Neutrophil (primary cell): ENCODE data around the gene DNAH10.

Source experiments
- H3K27ac ChIP-seq: fragments of 200-600 bp; sonication (generic); 2 replicates; pipeline ENCODE4 v1.5.1; 2016; ENCODE audit warnings: mild to moderate bottlenecking, moderate library complexity
- H3K27me3 ChIP-seq: fragments of 200-600 bp; sonication (generic); 2 replicates; pipeline ENCODE4 v1.6.0; 2016; ENCODE audit warnings: mild to moderate bottlenecking
- H3K36me3 ChIP-seq: fragments of 200-600 bp; sonication (generic); 2 replicates; pipeline ENCODE4 v1.5.1; 2017
- H3K4me1 ChIP-seq, 2 experiments: fragments of 200-600 bp in 1 of 2; sonication (generic) in 1 of 2; 1 replicate in 1 of 2; 2 replicates in 1 of 2; pipeline versions ENCODE4 v1.5.1 to v1.6.1; 2013 to 2016; ENCODE audit warnings: low read depth in 1 of 2, low read length in 1 of 2, mild to moderate bottlenecking in 1 of 2, moderate library complexity in 1 of 2; ENCODE audit not compliant: control insufficient read depth in 1 of 2, insufficient read depth in 1 of 2
- H3K4me3 ChIP-seq, 2 experiments: fragments of 200-600 bp in 1 of 2; sonication (generic) in 1 of 2; 1 replicate in 1 of 2; 2 replicates in 1 of 2; pipeline ENCODE4 v1.5.1; 2013 to 2016; ENCODE audit warnings: low read depth in 1 of 2, low read length in 1 of 2, mild to moderate bottlenecking in 1 of 2, moderate library complexity in 1 of 2
- H3K9me3 ChIP-seq: fragments of 200-600 bp; sonication (generic); 2 replicates; pipeline ENCODE4 v1.5.1; 2016
- CTCF ChIP-seq: fragments of 200-600 bp; sonication (generic); IDR thresholded peaks from 2 replicates; pipeline ENCODE4 v1.5.1; 2016; ENCODE audit warnings: antibody characterized with exemption

DNAH10 gene

DNA sequence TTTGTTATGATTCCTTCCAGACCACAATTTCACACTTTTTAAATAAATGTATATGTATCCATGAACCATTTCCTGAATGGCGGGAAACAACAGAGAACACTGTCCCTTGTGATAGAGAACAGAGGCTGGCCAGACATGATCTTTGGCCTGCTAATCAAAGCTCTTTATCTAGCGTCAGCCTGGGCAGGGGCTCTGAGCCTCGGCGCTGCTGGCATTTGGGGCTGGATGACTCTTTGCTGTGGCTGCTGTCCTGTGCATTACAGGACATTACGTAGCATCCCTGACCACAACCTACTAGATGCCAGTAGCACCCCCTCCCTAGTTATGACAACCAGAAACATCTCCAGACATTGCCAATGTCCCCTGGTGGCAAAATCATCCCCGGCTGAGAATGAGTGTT, 77.7 kb downstream of the DNAH10 start:
- TF ChIP-seq CTCF = no peak
- Histone ChIP-seq H3K4me3 (no peak overlapping the region), H3K4me1 (no peaks in the 10 kb centered on the region), H3K36me3 (no peaks in the 10 kb centered on the region), H3K9me3 (no peaks in the 10 kb centered on the region), H3K27me3 (no peaks in the 10 kb centered on the region), H3K27ac (no peak overlapping the region)

DNA sequence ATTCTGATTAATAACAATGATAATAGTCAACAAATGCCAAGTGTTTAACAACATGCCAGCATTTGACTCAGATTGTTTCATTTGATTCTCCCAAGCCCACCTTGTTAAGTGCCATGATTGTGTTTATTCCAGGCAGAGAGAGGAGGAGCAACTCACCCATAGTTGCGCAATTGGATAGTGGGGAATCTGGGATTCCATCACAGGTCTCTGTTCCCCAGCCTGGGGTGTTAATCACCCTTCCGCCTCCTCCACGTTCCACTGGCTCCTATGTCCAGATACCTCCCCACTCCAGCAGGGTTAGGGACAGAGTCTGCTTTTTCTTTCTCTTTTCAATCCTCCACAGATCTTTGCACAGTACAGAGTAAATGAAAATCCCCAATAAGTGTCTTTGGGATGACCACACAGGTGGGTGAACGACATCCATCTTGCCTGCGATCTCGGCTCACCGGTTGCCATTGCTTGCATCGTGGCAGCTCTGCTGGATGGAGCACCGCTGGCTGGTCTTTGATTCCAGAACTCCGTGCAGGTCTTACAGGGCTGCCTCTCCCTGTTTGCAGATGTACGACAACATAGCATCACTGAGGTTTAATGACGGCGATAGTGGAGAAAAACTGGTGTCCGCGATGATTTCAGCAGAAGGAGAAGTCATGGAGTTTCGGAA, 78.8 kb downstream of the DNAH10 start:
- H3K27me3 ChIP-seq = no peaks in the 10 kb centered on the region
- no peaks in the 10 kb centered on the region for H3K9me3 ChIP-seq
- no peaks in the 10 kb centered on the region for H3K36me3 ChIP-seq
- no peak for TF ChIP-seq CTCF
- H3K4me3 ChIP-seq = no peak overlapping the region
- H3K27ac ChIP-seq = no peak overlapping the region
- no peaks in the 10 kb centered on the region for H3K4me1 ChIP-seq

DNA sequence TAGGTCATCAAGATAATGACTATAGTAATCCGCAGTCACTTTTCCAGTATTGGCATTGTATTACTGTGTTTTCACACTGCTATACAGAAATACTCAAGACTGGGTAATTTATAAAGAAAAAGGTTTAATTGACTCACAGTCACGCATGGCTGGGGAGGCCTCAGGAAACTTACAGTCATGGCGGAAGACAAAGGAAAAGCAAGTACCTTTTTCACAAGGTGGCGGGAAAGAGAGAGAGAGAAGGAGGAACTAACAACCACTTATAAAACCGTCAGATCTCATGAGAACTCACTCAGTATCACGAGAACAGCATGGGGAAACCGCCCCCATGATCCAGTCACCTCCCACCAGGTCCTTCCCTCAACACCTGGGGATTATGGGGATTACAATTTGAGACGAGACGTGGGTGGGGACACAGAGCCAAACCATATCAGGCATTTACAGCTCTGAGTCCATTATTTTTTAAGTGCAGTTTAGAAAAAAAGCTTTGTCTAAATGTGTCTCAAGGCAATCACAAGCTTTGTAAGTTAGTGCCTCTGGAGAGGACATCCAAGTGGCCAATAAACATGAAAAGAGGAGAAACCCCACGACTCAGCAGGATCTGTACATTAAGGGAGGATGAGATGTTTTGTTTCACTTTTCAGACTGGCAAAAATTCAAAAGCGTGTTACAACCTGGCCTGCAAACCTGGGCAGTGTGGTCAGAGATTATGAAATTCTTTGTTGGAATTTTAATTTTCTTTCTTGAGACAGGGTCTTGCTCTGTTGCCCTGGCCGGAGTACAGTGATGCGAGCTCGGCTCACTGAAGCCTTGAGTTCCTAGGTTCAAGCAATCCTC, 82.0 kb downstream of the DNAH10 start:
- H3K27me3 ChIP-seq = no peaks in the 10 kb centered on the region
- H3K4me3 ChIP-seq = no peak overlapping the region
- no peaks in the 10 kb centered on the region for H3K9me3 ChIP-seq
- no peaks in the 10 kb centered on the region for H3K36me3 ChIP-seq
- no peaks in the 10 kb centered on the region for H3K4me1 ChIP-seq
- H3K27ac ChIP-seq = no peak overlapping the region
- TF ChIP-seq CTCF = no peak

DNA sequence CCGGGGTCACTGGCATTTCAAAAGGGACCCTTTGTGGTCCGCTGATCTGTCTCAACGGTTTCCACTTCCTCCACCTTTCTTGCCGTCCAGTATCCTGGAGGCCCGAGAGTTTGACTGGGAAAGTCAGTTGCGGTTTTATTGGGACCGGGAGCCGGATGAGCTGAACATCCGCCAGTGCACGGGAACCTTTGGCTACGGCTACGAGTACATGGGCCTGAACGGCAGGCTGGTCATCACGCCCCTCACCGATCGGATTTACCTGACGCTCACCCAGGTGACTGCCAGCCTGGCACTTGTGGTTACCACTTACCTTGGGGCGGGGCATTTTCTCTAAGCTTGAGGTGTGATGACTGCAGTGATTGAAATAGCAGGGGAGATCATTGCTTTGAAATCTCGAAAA, 83.8 kb downstream of the DNAH10 start:
- TF ChIP-seq CTCF = no peak

GRCh38 chr12:123846340-123846739, 84.2 kb downstream of the DNAH10 start:
- H3K4me3 ChIP-seq = no peak overlapping the region
- no peaks in the 10 kb centered on the region for H3K27me3 ChIP-seq
- no peaks in the 10 kb centered on the region for H3K4me1 ChIP-seq
- H3K27ac ChIP-seq = no peak overlapping the region
- no peaks in the 10 kb centered on the region for H3K36me3 ChIP-seq
- no peaks in the 10 kb centered on the region for H3K9me3 ChIP-seq
- TF ChIP-seq CTCF = no peak

More for the DNA sequence above, 83.8 kb downstream of the DNAH10 start:
- Histone ChIP-seq H3K4me3 (no peak overlapping the region), H3K27me3 (no peaks in the 10 kb centered on the region), H3K27ac (no peak overlapping the region), H3K36me3 (no peaks in the 10 kb centered on the region), H3K4me1 (no peaks in the 10 kb centered on the region), H3K9me3 (no peaks in the 10 kb centered on the region)
